Mammary epithelial cell (primary cell): ENCODE measurements around the gene UGT3A2.

Source experiments
- EZH2 ChIP-seq: IDR thresholded peaks from 2 replicates; pipeline ENCODE4 v1.6.1; 2012; ENCODE audit warnings: low read length, inconsistent platforms, borderline replicate concordance
- TF ChIP-seq, protein P1 (sequence below), 2 donors: IDR thresholded peaks in 1 of 2; conservative IDR thresholded peaks in 1 of 2; 2 replicates each; pipeline ENCODE4 v1.5.1; 2011 to 2012; ENCODE audit warnings: inconsistent platforms in 2 of 2, low read length in 2 of 2, mild to moderate bottlenecking in 2 of 2, control low read depth in 1 of 2, low read depth in 1 of 2; ENCODE audit not compliant: insufficient read depth in 1 of 2; ENCODE audit errors: extremely low read depth in 1 of 2

DNA sequence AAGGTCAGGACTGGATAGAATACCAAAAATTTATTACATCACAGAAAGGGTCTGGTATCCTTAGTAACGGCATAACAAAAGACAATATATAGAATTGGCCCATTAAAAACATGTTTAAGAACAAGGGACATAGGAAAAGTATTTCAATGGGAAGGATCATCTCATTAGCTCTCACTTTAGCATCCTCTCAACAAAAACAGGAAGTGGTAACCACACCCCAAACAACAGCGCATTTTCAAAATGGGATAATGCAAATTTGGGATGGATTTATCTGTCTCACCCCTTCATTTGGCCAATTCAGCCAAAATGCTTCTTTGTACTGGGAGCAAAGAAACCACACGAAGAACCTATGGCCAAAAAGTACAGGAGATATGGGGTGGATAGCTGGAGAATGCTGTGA lies 65.7 kb downstream of the UGT3A2 start:
- TF ChIP-seq, protein P1, sequence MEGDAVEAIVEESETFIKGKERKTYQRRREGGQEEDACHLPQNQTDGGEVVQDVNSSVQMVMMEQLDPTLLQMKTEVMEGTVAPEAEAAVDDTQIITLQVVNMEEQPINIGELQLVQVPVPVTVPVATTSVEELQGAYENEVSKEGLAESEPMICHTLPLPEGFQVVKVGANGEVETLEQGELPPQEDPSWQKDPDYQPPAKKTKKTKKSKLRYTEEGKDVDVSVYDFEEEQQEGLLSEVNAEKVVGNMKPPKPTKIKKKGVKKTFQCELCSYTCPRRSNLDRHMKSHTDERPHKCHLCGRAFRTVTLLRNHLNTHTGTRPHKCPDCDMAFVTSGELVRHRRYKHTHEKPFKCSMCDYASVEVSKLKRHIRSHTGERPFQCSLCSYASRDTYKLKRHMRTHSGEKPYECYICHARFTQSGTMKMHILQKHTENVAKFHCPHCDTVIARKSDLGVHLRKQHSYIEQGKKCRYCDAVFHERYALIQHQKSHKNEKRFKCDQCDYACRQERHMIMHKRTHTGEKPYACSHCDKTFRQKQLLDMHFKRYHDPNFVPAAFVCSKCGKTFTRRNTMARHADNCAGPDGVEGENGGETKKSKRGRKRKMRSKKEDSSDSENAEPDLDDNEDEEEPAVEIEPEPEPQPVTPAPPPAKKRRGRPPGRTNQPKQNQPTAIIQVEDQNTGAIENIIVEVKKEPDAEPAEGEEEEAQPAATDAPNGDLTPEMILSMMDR (conservative IDR thresholded peaks at IDR 0.05 in 1 of 2, IDR thresholded peaks at IDR 0.05 in 1 of 2; ENCODE audit: extremely low read depth in 1 of 2, insufficient read depth in 1 of 2, low read depth in 1 of 2, low read length in 2 of 2), result no peak
- no peak for TF ChIP-seq EZH2
